HG02973 (cell line): ENCODE results near the gene ADORA1.

Experiments
- ATAC-seq: cut with Tn5 transposase; IDR thresholded peaks from one replicate; pipeline ENCODE4 v1.9.1; 2021; ENCODE audit warnings: moderate library complexity; ENCODE audit not compliant: unreplicated experiment

ADORA1 gene

GRCh38 chr1:203120325-203121153 is 7.0 kb upstream of the ADORA1 start:
- ATAC-seq: no peak

- no peak for ATAC-seq
Observed at GRCh38 chr1:203121186-203122015, 6.1 kb upstream of the ADORA1 start.

- ATAC-seq: no peak
Observed at GRCh38 chr1:203122159-203122558, 5.4 kb upstream of the ADORA1 start.

- ATAC-seq: no peak
Observed at GRCh38 chr1:203124011-203124410, 3.5 kb upstream of the ADORA1 start.

GRCh38 chr1:203124546-203125317 is 2.8 kb upstream of the ADORA1 start:
- ATAC-seq: no peak

GRCh38 chr1:203126151-203126865 is 1.2 kb upstream of the ADORA1 start:
- ATAC-seq: no peak

- ATAC-seq: no peak
Observed at GRCh38 chr1:203126866-203127665, 460 bp upstream of the ADORA1 start.

GRCh38 chr1:203128431-203128715 is 847 bp downstream of the ADORA1 start:
- no peak for ATAC-seq

GRCh38 chr1:203128716-203129500 is 1.4 kb downstream of the ADORA1 start:
- ATAC-seq: no peak

GRCh38 chr1:203129501-203130231 is 2.1 kb downstream of the ADORA1 start:
- ATAC-seq: no peak

GRCh38 chr1:203130358-203130985 is 2.9 kb downstream of the ADORA1 start:
- ATAC-seq: no peak

GRCh38 chr1:203131548-203132200 is 4.1 kb downstream of the ADORA1 start:
- ATAC-seq: no peak

- no peak for ATAC-seq
Observed at GRCh38 chr1:203133970-203134725, 6.6 kb downstream of the ADORA1 start.

- no peak for ATAC-seq
Observed at GRCh38 chr1:203135636-203136305, 8.2 kb downstream of the ADORA1 start.

GRCh38 chr1:203136409-203137042 is 9.0 kb downstream of the ADORA1 start:
- no peak for ATAC-seq

- no peak for ATAC-seq
Observed at GRCh38 chr1:203137324-203137723, 9.8 kb downstream of the ADORA1 start.
